ENCODE data around the gene SLC9A4. TPM values are rescaled to one million over a fixed set of nuclear protein-coding genes. Genes with fewer than 3 reads are reported as not detected.

SLC9A4 gene
- total RNA-seq, 1 donor, result not detected

DNA sequence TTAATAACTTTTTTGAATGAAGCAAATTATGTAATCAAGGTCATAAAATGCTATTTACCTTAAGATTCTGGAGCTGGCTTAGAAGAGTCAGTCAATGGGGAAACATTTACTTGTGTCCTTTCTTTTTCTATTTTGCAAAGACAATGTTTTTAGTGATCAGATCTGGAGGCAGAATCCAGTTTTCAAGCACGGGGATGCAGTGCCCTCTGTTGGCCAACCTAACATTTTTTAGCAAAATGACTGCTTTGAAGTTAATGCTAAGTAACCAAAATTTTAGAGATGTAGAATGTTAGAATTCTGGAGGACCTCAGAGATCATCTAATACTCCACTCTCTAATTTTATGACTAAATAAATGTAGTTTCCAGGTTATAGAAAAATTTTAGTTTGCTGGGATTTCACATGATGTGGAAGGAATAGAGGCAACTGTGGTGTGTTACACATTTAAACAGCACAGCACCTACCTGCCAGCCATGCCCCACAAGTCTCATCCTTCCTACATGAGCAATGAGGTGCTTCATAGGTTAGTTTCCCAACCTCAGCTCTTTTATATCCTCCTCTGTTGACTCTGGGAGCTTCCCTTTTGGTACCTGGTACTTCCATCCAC is 23.6 kb upstream of the SLC9A4 start:
- peak in 2 of 3 donors; percentile 40 to 73 for DNase-seq (ENCODE audit: low read depth in 2 of 3, low spot score in 2 of 3)

DNA sequence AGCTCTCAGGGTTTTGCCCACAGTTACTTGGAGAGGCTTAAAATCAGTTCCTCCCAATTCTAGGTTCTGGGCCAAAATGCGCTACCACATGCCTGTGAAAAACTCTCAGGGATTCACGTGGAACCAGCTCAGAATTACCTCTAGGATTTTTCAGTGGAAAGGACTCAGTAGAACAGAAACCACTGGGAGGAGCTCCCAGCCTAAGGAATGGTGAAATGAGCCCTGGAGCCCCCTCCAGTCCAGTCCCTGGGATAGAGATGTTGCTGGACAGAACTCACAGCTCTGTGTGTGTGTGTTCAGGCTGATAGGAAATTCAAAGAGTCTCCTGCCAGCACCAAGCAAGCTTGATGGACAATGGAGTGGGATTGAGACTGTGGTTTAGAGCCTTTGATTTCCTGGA is 21.1 kb upstream of the SLC9A4 start:
- DNase-seq (ENCODE audit: low read depth in 2 of 3, low spot score in 2 of 3), result no peak

DNA sequence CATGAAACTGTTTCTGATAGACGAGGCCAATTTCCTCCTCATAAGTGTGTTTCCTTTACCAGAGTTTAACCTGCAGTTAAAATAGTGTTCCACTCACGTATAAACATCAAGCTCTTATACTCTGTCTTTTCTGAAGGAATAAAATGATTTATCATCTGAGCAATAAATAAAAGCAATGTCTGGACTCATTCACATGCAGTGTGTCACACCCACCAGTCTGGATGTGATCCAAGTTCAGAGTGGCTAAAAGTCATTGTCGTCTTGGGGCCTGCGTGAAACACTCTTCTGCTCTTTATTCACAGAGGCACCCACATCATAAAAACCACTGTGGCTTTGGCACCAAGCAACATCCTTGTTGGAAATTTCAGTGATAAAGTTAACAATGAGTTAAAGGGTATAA is 19.5 kb upstream of the SLC9A4 start:
- peak in 2 of 3 donors; percentile 16 to 50 for DNase-seq (ENCODE audit: low read depth in 2 of 3, low spot score in 2 of 3)

DNA sequence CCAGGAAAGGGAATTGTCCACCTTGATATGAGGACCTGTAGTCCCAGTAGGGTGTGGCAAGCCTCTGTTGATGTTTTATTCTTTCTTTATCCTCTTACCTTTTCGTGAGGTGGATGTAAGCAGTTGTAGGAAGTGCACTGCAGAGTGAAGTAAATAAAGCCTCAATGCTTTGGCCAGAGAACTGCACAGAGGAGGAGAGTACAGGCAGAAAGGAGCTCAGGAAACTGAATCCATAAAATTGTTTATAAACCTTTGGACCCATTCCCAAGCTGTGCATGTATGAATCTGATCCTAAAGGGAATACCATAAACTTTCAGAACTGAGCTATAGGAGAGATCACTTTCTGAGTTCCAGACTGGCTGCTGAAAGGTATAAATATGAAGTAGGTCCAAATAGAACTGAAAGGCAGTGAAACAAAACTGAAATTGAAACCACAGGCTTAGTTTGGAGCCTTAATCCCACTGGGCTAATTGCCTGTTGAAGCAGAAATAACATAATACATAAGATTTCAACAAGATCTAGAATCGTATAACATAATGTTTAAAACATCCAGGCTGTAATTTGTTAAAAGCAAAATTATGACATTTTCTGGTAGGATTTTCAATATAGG is 17.9 kb upstream of the SLC9A4 start:
- no peak for DNase-seq (ENCODE audit: low read depth in 2 of 3, low spot score in 2 of 3)

DNA sequence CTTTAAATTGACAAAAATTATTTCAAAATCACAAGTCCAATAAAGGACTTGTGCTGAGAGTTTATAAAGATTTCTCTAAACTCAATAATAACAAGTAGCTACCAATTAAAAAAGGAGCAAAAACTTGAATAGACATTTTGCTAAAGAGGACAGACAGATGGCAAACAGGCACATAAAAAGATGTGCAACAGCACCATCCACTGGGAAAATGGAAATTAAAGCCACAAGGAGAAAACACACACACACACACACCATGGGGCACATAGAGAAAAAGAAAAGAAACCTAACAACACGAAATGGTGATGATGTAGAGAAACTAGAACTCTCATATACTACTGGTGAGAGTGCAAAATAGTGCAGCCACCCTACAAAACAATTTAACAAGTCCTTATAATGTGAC is 12.6 kb upstream of the SLC9A4 start:
- no peak for DNase-seq (ENCODE audit: low read depth in 2 of 3, low spot score in 2 of 3)

DNA sequence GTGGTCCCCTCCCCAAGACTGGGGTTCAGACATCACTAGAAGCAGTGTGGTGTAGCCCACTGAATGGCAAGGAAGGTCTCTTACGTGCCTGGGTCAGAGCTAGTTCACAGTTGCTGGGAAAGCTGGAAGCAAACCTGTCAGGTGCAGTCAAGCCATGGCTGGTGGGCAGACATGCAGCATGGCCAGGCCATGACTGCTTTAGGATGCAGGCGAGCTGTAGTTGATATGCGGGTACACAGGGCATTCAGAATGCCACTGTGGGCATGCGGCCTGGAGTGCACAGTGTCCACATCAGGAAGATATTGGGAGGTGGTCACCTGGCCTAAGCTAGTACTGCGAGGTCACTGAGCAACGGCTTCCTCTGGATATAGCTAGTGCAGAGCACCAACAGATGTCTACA is 11.8 kb upstream of the SLC9A4 start:
- DNase-seq (ENCODE audit: low read depth in 2 of 3, low spot score in 2 of 3), result no peak

DNA sequence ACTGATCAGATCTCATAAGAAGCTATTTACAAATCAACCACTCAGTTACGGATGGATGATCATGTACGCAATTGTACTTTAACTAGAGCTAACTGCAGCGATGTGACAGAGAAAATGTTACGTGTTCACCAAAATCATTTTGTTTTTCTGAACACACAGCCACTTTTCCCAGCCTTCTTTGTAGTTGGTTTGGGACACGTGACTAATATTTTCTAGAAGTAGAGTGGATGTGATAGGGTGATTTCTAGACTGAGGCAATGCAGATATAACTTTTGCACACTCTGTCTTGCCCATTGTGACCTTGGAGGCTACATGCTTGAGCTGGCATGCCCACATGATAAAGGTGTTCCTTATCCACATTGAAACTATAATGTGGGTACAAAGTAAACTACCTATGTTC is 9.9 kb upstream of the SLC9A4 start:
- no peak for DNase-seq (ENCODE audit: low read depth in 2 of 3, low spot score in 2 of 3)

DNA sequence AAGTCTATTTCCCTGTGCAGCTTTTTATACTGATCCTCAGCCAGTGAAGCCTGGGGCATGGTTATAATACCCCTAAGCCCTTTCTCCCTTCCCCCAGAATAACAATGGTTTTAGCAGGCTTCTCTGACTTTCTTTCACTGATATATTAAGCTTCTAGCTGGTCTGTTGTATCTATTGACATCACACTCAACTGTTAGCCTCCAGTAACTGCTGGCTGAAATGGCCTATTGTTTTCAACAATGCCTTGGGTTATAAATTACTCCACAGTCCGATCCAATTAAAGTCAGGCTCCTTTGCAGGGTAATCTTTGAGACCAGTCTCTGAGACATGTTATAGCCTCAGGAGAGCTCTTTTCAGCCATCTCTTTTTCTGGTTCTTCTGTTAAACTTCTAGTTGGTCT is 2.9 kb upstream of the SLC9A4 start:
- no peak for DNase-seq (ENCODE audit: low read depth in 2 of 3, low spot score in 2 of 3)

DNA sequence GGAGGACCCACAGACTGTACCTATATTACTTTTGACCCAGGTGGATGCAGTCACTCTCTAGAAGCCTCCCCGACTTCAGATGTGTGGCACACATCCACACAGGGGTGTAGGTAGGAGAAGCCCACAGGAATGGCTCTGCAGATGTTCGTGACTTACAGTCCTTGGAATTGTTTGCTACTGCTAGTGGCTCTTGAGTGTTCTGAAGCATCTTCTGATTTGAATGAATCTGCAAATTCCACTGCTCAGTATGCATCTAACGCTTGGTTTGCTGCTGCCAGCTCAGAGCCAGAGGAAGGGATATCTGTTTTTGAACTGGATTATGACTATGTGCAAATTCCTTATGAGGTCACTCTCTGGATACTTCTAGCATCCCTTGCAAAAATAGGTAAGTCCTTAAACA is 605 bp downstream of the SLC9A4 start:
- DNase-seq (ENCODE audit: low read depth in 2 of 3, low spot score in 2 of 3), result no peak

DNA sequence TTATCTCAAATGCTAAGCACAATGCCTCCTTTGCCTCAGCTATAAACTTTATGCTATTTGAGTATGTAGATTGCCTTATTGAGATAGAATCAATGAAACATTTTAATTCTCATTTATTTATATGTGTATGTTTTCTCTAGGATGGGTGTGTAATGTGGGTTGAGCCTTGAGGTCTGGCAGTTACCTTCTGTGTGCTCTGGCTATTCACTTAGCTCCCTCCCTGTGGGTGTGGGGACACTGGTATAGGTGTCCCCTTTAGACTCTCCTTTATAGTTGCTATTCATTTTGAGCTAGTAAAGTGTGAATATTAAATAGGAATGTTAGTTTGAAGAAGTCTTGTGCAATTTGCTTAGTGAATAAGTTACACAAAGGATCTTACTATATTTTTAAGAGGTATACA is 1.8 kb downstream of the SLC9A4 start:
- no peak for DNase-seq (ENCODE audit: low read depth in 2 of 3, low spot score in 2 of 3)

DNA sequence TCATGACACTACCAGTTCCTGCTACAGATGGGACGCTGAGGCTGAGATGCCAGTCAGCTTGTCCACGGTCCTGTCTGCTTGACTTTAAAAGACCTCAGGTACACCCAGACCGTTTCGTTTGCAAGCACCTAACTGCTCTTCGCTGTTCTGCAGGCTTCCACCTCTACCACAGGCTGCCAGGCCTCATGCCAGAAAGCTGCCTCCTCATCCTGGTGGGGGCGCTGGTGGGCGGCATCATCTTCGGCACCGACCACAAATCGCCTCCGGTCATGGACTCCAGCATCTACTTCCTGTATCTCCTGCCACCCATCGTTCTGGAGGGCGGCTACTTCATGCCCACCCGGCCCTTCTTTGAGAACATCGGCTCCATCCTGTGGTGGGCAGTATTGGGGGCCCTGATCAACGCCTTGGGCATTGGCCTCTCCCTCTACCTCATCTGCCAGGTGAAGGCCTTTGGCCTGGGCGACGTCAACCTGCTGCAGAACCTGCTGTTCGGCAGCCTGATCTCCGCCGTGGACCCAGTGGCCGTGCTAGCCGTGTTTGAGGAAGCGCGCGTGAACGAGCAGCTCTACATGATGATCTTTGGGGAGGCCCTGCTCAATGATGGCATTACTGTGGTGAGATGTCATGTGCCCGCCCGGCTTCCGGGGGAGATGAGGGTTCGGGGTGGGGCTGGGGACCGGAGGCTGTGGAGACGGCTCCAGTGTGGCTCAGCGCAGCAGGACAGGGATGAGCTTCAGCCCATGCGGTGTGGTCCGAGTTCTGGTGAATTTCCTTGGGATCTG is 5.9 kb downstream of the SLC9A4 start:
- DNase-seq (ENCODE audit: low read depth in 2 of 3, low spot score in 2 of 3), result no peak

DNA sequence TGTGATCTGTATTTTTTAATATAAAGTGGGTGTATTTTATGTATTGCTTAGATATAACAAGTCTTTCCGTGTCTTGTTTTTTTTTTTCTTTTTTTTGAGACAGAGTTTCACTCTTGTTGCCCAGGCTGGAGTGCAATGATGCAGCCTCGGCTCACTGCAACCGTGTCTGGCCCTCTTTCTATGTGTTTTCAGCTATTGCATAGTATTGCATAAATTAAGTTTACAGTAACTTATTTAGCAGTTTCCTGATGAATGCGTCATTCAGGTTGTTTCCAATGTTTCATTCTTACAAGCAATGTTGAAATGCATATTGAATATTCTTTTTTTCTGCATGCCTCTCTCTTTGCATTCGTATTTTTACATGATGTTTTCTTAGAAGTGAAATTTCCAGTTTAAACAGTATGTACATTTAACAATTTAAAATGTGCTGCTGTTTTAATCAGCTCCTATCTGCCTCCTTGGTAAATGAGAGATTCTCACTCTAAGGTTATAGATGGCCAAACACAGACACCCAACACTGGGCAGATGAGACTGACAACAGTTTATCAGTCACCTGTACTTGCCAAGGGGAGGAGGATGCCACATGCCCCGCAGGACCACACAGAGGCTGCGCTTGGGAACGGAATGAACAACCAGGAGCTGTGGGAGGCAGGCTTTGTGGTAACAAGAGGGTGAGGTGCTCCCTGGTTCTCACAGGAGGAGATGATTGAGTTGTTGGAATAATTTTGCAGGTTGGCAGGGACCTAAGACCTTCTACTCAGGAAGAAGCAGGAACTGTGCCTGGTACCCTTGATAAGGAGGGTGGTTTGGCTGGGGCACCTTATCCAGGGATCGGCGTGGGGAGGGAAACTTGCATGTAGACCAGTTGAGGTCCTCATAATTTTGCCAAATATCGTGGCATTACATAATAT is 7.5 kb downstream of the SLC9A4 start:
- no peak for DNase-seq (ENCODE audit: low read depth in 2 of 3, low spot score in 2 of 3)

DNA sequence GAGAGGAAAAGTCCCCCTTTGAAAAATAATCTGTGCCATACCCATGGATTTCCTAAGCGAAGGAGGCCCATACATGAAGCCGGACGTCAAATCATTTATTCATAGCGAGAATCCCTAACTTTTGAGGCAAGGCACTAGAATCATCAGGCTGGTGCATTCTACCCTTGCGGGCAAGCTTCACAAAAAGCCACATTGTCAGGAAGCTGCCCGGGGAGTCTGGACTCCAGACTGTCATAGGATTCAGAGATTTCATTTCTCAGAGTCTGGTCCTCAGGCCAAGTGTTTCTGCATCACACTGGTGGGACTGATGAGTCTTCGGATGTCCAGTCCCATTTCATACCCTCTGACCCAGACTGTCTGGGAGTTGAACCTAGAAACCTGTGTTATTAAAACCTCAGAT is 8.9 kb downstream of the SLC9A4 start:
- DNase-seq (ENCODE audit: low read depth in 2 of 3, low spot score in 2 of 3), result no peak

DNA sequence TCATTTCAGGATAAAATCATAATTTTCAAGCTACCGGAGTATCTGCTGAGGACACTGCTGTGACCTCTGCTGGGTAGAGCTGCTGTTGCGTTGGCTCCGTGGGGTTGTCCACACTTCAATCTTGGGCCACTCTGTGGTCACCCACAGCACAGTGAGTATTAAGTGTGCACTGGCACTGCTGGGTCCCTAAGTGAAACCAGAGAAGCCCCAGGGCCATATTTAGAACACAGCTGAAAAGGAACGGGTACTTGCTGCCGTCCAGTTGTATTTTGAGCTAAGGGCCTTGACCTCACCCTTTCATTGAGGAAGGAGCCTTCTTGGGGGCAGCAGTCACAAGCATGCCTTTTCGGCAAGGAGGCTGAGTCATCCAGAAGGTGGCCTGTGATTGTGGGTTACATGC is 10.1 kb downstream of the SLC9A4 start:
- DNase-seq (ENCODE audit: low read depth in 2 of 3, low spot score in 2 of 3), result no peak

DNA sequence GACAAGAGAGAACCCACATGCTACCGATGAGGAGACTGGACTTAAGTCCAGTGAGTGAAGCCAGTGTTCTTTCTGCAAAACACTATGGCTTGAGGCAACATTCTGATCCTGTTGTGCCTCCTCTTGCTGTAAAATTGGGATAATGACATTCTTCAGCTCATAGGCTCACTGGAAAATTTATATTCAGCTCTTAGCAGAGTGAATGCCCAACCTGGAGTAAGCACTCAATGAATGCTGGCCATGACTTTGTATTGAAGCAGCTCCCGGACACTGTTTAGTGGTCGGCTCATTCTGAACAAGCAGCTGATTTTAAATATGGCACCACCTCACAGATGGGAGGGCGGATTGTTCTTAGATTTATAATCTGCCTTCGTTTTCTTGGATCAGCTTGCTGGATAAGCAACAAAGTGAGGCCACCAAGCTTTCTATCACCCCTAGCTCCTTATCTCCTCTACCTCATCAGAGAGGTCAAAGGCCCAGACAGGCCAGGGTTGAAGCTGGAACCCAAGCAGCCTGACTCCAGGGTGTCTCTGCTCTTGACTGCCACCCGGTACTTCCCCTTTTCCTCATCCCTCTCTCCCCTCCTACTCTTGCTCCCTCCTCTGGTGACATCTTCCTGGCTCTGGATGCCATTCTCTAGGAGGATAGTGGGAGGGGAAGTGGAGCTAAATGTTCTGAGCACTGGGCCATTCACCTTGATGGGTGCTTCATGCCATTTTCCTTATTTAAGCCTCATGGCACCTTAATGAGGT is 11.5 kb downstream of the SLC9A4 start:
- DNase-seq (ENCODE audit: low read depth in 2 of 3, low spot score in 2 of 3), result no peak

DNA sequence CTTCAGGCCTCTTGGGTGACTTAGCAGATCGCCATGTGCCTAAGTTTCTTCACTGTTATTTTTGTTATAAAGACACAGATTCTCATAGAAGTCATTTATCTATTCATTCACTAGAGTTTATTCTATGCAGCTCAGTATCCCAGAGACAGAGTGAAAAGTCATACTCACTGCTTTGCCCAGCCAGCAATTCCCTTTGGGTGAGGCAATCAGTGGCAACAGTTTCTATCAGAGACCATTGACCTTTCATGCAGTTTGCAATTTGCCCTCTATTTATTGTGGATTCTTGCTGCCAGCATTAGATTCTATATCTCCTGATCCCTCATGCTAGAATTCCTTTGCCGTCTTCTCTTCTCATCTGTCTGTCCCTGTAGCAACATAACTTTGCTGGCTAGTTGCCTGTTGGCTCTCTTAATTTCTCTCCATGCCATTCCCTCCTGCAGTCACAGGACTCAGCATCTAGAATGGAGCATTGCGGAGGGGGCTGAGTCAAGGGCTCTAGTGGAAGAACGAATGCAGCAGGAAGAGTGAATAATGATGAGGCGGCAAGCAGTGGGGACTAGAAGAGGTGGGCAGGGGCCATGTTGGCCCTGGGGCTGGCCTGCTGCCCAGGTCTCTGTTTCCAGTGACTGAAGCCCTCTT is 12.2 kb downstream of the SLC9A4 start:
- DNase-seq (ENCODE audit: low read depth in 2 of 3, low spot score in 2 of 3), result no peak

DNA sequence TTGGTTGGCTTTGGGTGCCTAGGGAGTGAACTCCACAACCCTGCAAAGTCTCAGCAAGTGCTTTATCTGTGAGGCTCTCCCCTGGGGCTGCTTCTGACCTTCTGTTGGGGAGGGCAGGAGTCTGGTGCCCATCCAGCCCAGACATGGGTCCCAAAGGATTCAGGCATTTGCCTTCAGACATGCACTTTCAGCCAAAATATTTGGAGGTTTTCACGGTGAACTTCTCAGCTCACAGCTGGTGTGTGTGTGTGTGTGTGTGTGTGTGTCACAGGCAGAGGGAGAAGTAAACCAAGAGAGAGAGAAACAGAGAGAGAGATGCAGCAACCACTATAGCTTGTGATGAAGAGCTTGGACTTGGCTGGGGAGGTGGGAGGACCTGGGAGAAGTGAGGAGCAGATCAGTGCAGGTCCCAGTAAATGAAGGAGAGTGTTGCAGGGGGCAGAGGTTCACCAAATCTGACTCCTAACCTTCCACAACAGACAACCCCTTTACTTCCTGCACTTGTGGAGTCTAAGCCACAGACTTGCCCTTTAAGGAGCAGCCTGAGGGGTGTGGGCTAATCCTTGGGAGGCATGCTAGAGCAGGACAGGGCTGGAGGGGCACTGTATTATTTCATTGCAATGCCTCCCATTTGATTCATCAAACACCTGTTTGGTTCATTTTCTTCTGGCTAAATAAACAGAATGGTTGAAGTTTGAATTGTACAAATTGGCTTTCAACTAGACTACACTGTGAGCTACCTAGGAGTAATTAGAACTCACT is 14.1 kb downstream of the SLC9A4 start:
- no peak for DNase-seq (ENCODE audit: low read depth in 2 of 3, low spot score in 2 of 3)

DNA sequence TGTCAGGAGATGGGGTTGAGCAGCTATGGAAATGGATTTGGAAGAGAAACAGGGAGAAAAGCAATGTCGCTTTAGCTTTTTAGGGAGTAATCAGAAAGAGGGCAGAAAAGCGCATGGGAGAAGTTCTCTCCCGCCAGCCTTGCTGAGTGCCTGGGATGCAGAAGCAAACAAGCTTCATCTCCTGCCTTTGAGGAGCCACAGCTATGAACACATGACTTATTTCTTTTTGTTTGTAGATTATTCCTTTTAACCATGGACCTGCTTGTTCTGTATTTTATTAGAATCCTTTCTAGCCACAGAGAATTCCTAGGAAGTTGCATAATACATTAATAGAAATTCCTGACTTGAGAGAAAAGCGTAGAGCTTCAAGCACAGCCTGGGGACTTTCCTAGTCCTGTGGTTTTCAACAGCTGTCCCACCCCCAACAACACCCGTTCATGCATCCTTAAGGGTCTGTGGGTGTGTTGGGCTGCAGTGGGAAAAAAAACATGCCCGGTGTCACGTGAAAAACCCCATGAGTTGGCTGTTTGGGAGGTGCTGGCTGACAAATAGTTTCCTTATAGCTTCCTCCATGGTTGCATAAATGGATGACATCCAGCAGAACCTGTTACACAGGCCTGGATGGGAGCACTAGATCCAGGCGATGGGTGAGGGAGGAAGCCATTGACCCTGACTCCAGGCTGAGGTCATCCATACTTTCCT is 14.9 kb downstream of the SLC9A4 start:
- DNase-seq (ENCODE audit: low read depth in 2 of 3, low spot score in 2 of 3), result peak in 2 of 3 donors; percentile 58 to 60

DNA sequence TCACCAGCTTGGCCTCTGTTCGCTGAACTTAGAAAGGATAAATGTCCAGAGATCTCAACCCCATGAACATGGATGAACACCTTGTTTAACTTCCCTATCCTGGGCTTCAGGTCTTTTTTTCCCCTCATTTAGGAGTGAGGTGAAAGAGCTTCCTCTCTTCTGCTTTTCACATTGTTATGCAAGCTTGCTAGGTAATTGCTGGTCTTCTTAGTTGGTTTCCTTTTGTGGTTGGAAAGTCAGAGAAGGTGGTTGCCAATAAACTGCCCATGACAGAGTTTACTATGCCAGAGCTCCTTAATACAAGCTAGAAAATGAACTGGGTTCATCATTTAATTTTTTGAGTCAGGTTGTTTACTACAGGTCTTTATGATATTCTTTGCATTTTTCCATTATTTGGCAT is 16.6 kb downstream of the SLC9A4 start:
- DNase-seq (ENCODE audit: low read depth in 2 of 3, low spot score in 2 of 3), result peak in 2 of 3 donors; percentile 55 to 85

Measured in hematopoietic multipotent progenitor cell (in vitro differentiated cells).